ENCODE measurements around the gene PIH1D1. TPM values are rescaled to one million over a fixed set of nuclear protein-coding genes. Genes with fewer than 3 reads are reported as not detected.

PIH1D1 gene
- total RNA-seq, 1 experiment from 2014 or later: 166 TPM

DNA sequence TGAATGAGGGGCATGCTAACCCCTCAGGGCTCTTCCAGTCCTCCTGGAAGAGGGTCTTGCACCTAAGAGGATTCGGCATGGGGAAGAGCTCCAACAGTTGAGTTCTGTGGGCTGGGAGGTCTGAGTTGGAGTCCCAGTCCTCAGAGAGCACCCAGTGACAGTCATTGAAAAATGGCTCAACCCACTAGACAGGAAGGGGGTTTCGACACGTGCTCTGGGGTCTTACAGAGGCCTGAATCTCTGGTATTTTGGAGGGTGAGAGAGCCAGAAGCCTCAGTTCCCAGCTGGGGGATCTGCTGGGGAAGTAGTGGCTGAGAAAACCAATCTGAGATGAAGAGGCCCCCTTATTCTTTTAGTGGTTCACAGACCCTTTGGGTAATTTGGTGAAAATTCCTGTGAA lies 37.4 kb downstream of the PIH1D1 start:
- Histone ChIP-seq H2BK12ac (ENCODE audit: insufficient read length, low read depth, low read length) (no peak overlapping the region), H3T11ph (ENCODE audit: low read length) (no peak overlapping the region), H3K27ac (ENCODE audit: insufficient read length, low read depth, low read length) (no peak overlapping the region), H3K4me1 (ENCODE audit: insufficient read depth, low read length) (no peaks in the 10 kb centered on the region), H4K5ac (ENCODE audit: insufficient read length, low read depth, low read length) (no peak overlapping the region), H3K9me3 (ENCODE audit: control insufficient read depth, low read depth, low read length) (no peaks in the 10 kb centered on the region), H3K79me1 (ENCODE audit: insufficient read depth, low read depth, low read length, poor library complexity, severe bottlenecking) (no peaks in the 10 kb centered on the region), H3K23me2 (ENCODE audit: insufficient read length, low read depth, low read length, poor library complexity, severe bottlenecking) (peaks cover 5% of the 10 kb centered on the region), H3K23ac (ENCODE audit: insufficient read length, low read depth, low read length) (no peak overlapping the region), H2BK15ac (ENCODE audit: low read depth, low read length) (no peak overlapping the region), H4K91ac (ENCODE audit: insufficient read length, low read depth, low read length) (no peak overlapping the region), H3K27me3 (ENCODE audit: insufficient read depth, low read length) (no peaks in the 10 kb centered on the region), H3K79me2 (ENCODE audit: insufficient read depth, low read length) (no peaks in the 10 kb centered on the region), H3K4me2 (ENCODE audit: insufficient read depth, insufficient read length, low read length) (no peak overlapping the region), H3K4ac (ENCODE audit: low read depth, low read length) (no peak overlapping the region), H3K18ac (ENCODE audit: insufficient read length, low read depth, low read length) (no peak overlapping the region), H3K14ac (ENCODE audit: insufficient read depth, low read length) (no peak overlapping the region), H2AFZ (ENCODE audit: low read length) (no peak overlapping the region), H2BK120ac (ENCODE audit: low read depth, low read length, poor library complexity, severe bottlenecking) (no peak overlapping the region), H2BK20ac (ENCODE audit: low read depth, low read length, poor library complexity, severe bottlenecking) (no peak overlapping the region), H2AK5ac (ENCODE audit: insufficient read length, low read length) (no peak overlapping the region), H4K20me1 (ENCODE audit: control insufficient read depth, insufficient read depth, insufficient read length) (no peaks in the 10 kb centered on the region), H3K9ac (ENCODE audit: extremely low read depth, insufficient read length, low read length) (no peak overlapping the region), H3K56ac (ENCODE audit: insufficient read length, low read depth, low read length) (no peak overlapping the region), H4K8ac (replicated peaks; ENCODE audit: insufficient read length, low read depth, low read length) (no peak overlapping the region), H2BK5ac (ENCODE audit: insufficient read length, low read length) (no peak overlapping the region)
- Mint-ChIP-seq H3K27ac (peak overlapping the region in 1 of 3 experiments; percentile 48; a peak in 1 of 7 replicates), H3K4me1 (peaks cover 48 to 62% of the 10 kb centered on the region in 2 experiments), H3K27me3 (ENCODE audit: low read depth) (peaks cover 13% of the 10 kb centered on the region), H3K36me3 (ENCODE audit: insufficient read depth in 1 of 3, low read depth in 3 of 3) (no peaks in the 10 kb centered on the region; a peak in 1 of 7 replicates), H3K9me3 (no peaks in the 10 kb centered on the region; a peak in 1 of 5 replicates), H3K4me3 (no peak overlapping the region)
- TF ChIP-seq CTCF (conservative IDR thresholded peaks at IDR 0.05): no peak
- DNase-seq: no peak
- no CpG with 5 or more reads among the region's 3 CpGs for WGBS (ENCODE audit: extremely low coverage, insufficient read length, low lambda C conversion rate)

Data from H9 (cell line).